Superior temporal gyrus (tissue), 1 donor: ENCODE data around the gene APOA5.

Experiments
- DNase-seq: peaks from one replicate; pipeline ENCODE4 v3.0.0-alpha.2; 2016; ENCODE audit errors: extremely low spot score

APOA5 gene

DNA sequence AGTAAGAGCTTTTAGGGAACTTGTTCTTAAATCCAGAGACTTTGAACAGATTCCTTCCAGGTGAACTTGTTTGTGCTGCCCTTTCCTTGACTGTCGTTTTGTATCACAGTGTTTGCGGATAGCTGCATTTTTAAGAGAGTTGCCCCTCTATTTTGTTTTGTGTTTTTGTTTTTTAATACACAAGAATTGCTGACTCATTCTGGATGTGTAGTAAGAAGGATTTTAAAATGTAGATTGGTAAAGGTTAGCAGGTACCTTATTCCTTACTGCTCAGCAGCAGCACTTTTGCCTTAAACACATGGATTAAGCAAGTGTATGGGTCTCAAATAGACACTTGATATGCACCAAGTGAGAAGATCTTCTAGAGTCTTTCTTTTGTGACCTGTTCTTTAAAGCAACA is 8.9 kb upstream of the APOA5 start:
- no peak for DNase-seq

DNA sequence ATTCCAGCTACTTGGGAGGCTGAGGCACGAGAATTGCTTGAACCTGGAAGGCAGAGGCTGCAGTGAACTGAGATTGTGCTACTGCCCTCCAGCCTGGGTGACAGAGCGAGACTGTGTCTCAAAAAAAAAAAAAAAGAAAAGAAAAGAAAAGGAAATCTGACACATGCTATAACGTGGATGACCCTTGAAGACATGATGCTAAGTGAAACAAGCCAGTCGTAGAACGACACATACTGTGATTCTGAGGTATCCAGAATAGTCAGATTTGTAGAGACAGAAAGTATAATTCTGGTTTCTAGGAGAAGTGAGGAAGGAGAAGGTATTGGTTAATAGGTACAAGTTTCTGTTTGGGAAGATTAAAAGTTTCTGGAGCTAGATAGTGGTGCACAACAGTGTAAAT is 6.7 kb upstream of the APOA5 start:
- DNase-seq: no peak

DNA sequence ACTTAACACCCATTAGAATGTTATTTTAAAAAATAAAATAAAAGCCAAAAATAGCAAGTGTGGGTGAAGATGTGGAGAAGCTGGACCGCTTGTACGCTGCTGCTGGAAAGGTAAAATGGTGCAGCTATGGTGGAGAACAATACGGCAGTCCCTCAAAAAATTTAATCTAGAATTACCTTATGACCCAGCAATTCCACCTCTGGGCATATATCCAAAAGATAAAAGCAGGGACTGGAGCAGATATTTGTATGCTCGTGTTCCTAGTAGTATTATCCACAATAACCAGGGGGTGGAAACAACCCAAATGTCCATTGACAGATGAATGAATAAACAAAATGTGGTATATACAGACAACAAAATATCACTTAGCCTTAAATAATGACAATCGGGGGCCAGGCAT is 6.1 kb upstream of the APOA5 start:
- DNase-seq: no peak

DNA sequence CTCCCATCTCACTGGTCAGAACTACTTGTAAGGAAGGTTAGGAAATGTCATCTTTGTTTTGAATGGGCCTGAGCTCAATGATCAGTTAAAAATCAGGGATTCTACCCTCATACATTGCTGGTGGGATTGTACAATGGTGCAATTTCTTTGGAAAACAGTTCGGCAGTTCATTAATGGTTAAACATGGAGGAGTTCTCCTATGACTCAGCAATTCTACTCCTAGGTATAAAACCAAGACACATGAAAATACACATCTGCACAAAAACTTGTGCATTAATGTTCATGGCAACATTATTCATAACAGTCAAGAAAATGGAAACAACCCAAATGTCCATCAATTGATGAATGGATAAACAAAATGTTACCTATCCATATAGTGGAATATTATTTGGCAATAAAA is 4.9 kb upstream of the APOA5 start:
- no peak for DNase-seq

DNA sequence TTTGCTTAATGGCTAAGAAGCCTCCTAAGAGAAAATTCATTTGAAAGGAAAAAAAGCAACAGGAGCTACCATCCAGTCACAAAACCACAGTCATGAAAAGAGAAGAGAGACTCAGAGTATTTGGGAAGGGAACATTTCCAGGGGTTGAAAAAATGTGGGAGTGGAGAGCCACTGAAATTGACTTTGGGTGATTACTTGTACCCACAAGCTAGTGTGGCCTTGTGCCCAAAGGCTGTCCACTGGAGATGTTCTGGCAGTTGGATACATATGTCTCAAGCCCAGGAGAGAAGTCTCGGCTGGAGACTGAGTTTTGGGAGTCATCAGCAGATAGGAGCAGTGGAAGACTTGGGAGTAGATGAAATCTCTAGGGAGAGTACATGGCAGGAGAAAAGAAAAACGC is 3.2 kb upstream of the APOA5 start:
- no peak for DNase-seq

DNA sequence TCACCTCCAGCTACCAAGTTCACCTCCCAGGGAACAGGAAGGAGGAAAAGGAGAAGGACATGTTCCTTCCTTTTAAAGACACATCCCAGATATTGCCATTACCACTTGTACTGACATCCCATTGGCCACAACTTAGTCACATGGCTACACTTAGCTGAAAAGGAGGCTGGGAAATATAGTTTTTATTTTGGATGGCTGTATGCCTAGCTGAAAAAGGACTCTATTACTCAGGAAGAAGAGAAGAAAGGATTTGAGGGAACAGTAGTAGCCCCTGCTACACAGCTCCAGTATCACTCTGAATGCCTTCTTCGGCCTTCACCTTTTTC is 2.1 kb upstream of the APOA5 start:
- no peak for DNase-seq

DNA sequence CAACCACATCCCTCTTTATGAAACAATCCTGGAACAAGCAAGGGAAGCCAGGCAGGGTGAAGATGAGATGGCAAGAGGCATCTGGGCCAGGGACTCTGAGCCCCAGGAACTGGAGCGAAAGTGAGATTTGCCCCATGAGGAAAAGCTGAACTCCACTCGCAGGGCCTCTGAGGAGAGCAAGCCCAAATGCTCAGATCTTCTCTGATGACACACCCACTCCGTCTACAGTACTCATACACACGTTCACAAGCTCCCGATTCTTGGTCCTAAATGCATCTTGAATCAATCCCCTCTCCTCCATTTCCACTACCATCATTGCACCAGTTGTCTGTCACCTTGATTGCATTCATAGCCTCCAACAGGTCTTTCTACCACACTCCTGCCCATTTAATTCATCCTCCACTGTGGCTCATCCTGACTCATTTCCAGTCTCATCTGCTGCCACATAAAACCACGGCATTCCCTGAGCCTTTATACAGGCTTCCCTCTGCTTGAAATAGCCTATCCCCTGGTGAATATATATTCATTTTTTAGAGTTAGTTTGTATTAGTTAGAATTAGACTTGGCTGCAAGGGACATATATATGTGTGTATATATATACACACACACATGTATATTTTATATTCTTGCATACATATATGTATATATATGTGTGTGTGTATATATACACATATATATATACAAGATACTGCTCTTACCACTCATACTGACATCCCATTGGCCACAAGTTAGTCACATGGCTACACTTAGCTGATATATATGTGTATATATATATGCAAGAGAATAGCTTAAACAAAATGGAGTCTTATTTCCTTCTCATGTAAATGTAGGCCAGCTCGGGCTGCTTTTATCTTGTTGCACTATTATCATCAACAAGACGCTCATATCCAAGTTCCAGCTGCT is 1.4 kb upstream of the APOA5 start:
- no peak for DNase-seq

DNA sequence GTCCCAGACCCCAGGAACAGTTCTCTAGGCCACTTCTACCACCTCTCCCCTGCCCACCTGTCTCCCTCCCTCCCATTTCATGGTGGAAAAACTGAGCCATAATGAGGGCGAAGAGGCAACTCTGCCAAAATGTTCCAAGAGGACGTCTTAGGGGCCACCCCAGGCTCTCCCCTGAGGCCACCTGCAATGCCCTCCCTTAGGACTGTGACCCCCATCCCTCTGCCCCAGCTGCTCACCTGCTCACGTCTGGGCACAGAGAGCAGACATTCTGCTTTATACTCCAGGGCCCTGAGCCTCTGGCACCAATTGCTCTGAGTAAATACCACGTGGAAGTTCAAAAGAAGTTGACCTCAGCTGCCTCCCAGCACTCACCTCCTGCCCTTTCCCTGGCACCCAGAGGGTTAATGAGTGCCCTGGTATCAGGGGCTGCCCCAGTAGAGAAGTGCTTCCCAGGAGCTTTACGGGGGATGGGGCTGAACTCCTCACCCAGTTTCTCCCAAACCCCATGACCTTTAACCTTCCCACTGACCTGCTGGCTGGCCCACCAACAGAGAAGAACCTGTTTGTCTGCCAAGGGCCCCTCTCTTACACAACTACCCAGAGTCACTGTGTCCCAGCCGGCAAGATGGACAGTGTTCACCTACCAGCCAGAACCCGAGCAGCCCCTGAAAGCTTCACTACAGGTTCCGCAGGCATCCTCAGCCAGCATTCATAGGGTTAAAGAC is 627 bp upstream of the APOA5 start:
- DNase-seq: no peak

DNA sequence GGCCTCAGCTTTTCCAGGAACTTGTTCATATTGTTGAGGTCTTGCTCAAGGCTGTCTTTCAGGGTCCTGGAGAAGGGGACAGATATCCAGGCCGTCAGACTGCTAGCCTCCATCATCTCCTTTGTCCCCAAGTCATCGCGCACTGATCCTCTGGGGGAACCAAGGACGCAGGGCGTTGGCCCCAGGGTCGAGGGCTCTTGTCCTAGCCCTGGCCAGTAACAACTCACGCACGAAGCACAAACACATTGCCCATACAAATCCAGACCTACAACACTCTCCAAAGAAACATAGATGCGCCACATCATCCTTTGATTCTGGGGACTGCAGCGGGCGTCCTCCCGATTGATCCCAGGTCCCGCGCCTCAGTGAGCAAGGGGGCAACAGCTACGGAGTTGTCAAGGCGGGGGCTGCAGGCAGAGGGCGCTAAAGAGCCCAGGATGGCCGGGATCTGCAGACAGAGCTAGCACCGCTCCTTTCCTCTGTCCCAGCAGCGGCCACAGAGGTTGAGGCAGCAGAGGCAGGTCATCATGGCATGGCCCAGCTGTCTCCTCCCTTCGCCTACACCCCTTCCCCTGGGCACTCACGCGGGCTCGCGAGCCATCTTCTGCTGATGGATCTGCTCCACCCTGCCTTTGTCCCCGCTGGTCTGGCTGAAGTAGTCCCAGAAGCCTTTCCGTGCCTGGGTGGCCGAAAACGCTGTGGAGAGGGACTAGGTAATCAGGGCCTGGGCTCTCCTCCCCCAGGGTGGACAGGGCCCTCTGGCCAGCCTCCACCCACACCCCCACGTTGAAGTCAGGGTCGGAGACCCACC is 472 bp downstream of the APOA5 start:
- peak; percentile 86 for DNase-seq

DNA sequence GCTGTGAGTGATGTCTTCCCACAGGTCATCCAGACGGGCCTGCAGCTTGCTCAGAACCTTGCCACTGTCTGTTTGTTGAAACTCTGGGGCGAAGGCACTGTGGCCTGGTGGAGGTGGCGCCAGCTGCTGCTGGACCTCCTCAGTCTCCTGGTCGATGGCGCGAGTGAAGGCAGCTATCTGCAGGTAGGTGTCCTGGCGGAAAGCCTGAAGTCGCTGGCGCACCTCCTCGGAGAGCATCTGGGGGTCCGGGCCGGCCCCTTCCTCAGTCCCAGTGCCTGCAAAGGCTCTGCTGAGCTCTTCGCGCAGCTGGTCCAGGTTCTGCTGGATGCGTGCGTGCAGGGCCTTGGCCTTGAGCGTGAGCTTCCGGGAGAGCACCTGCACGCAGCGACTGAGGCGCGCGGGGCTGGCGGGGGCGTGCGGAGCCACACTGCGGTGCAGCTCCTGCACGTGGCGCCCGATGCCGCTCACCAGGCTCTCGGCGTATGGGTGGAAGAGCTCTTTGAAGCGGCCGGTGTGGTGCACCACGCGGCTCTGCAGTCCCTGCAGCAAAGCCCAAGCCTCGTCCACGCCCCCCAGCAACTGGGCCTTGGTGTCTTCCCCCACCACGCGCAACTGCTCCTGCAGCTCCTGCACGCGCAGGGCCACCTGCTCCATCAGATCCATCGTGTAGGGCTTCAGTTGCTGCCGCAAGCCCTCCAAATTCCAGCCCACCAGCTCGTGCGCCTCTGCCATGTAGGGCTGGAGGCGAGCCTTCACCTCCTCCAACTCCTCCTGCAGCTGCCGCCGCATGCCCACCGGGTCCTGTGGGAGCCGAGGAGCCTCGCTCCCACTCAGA is 1.3 kb downstream of the APOA5 start:
- DNase-seq: no peak

DNA sequence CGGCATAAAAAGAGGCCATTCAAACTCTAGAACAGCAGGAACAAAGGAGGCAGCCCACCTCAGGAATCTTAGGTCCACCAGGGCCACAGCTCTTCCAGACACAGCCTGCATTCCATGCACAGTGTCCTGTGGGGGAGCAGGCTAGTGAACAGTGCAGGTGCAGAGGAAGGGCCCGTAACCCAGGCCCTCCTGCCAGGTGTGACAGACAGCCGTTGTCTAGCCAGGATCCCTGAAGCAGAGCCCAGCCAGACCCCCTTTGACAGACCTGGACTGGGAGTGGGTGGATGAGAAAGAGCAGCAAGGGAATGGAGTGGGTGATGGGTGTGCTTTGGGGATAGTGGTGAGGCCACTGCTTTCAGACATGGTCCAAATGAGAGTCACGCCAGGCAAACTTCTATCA is 2.7 kb downstream of the APOA5 start:
- DNase-seq: no peak

DNA sequence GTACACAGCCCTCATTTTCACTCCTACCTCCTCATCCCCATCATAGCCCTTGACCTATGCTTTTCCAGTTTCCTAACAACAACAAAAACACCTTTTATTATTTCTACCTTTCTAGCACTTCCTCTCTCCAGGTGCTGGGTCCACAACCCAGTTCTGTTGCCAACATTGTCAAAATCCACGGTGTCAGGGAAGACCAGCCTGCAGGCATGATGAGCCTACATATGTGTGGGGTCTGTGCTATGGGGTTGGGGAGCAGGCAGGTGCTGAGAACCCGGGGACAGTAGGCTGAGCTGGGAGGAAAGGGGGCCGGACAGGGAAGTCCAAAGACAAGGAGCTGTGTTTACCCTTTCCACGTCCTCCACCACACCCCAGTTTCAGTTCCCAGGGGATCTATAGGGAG is 3.1 kb downstream of the APOA5 start:
- no peak for DNase-seq

DNA sequence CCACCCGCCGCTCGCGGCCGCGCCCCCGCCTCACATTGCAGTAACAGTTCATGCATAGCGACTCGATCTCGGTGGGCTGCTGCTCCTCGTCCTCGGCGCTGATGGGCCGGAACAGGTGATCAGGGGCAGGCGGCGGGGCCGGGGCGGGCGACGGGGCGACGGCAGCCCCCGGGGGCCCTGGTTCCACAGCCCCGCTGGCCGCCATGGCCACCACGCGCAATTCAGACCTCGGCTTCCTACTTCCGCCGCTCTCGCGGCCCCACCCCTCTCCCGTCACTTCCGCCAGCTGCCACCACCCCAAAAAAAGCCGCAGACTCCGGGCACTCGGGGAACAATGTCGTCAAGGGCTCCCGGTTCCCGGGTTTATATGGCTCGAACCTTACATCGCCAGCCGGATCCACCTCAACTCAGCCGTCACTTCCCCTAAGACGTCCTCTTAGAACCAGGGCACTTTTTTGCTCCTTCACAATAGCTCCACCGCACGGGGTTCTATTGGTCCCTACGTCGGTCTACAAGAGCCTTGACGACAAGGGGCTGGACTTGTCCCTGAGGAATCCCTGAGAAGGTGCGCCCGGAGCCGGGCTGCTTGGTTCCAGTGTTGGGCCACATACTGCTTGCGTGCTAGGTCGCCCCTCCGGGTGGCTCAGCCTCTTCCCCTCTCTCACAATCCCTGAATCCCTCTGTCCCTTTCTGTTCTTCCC is 3.7 kb downstream of the APOA5 start, which contains the start of gene ZPR1:
ZPR1 (minus strand) TSS at position 238 of the 701 bp plus-strand sequence; CDS start at position 205, 33 bp downstream.
- DNase-seq: peak; percentile 83

DNA sequence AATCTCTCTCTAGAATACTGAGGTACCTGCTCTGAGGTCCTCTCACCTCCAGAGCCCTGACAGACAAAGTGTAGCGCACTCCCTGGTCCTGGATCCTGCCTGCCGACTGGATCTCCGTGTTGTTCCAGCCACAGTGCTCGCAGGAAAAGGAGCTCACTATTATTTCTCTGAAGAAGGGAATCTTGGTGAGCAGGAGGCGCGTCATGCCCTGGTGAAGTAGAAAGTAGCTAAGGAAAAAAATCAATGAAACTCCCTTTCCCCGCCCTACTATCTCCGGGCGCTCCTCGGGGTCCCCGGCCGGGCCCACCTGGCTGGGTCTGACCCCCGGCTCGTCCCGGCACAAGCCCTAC is 4.3 kb downstream of the APOA5 start:
- no peak for DNase-seq

DNA sequence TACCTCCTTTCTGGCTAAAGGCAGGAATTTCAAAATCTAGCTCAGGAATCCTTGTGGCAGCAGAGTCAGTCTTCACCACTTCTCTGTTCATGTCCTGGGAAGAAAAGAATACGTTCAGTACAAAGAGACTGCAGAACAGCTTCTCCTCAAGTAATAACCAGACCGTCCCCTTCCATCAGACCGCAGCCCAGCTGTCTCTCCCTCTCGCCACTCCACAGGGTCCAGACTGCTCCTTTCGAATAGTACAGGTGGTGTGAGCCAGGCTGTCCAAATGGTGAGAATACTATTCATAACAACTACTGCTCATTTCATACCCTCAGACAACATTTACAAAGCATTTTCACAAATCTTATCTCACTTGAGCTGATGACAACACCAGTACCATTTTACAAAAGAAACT is 4.7 kb downstream of the APOA5 start:
- no peak for DNase-seq

DNA sequence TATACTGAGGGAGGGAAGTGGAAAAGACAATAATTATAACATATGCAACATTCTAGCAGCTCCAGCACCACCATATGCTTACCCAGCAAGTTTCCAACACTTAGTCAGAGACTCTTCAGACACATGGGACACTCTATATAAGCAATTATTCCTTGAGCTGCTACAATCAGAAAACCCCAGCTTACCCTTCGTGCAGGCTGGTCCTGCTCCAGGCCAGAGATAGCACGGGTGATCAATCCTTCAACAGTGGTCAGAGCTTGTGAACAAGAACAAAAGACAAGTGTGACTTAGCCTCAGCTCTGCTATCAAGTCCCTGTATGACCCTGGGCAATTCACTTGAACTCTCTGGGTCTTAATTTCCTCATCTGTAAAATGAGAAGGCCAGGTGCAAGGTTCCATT is 5.4 kb downstream of the APOA5 start:
- DNase-seq: no peak

DNA sequence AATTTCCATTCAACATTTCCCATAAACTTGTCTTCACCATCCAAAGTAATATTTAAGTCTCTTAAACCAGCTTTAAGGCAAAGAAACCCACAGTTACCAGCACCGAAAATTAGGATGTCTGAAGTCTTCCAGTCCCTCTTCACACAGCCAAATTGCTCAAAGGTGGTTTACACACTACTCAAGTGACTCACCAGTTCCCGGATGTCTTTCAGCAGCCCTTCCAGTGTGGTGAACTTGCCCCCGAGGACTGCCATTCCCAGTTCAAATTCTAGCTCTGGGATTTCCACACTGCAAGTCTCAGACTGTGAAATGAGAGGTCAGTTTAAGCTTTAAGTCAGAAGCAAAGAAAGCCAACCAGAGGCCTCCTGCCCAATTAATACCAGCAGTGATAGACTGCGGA is 9.0 kb downstream of the APOA5 start:
- DNase-seq: no peak

DNA sequence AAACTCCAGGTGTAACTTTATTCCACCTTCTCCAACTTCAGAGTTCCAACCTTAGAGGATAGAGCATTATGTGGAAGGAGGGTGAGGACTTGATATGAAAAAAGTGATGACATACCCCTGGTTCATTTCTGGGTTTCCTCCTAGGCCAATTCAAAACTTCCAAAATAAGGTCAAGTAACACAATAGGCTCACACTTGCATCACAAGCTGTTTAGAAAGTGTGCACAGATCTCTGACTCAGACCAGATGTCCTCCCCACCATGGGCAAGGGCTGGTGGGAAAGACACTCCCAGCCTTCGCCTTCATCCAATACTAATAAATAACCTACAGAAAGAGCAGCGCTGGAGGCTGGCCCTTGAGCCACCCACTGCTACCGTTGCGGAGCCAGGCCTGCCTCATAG is 13.1 kb downstream of the APOA5 start:
- no peak for DNase-seq

DNA sequence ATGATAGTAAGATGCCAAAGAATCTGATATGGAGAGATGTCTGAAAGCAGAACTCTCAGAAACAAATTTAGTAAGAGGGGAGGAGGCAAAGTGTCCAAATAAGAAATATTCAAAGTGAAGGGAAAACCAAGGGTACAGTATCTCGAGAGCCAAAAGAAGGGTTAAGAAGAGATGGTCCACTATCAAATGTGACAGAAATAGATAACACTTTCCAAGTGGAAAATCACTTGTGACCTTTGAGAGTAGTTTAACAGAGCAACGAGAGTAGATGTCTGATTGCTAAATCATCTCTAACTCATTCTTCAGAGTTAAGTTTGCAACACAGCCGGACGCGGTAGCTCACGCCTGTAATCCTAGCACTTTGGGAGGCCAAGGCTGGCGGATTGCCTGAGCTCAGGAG is 14.6 kb downstream of the APOA5 start:
- no peak for DNase-seq

DNA sequence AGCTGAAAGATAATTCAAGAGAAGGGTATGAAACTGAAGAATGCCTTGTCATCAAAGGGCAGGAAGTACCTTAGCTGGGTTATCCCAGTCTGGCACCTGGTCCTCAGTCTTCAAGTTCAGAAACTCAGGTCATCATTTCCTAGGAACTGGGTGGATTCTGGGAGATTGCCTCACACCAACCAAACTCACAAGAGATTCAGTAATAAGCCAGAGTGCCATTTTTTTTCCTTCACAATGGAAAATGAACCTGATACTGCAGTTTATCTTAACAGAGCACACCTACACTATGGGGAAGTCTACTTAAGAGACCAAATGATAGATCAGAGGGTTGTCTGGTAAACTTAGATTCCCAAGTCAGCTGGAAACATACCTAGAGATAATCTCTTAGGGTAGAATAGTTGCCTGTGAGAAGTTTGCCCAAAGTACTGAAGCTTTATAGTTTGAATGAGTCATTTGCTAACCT is 15.1 kb downstream of the APOA5 start:
- no peak for DNase-seq

DNA sequence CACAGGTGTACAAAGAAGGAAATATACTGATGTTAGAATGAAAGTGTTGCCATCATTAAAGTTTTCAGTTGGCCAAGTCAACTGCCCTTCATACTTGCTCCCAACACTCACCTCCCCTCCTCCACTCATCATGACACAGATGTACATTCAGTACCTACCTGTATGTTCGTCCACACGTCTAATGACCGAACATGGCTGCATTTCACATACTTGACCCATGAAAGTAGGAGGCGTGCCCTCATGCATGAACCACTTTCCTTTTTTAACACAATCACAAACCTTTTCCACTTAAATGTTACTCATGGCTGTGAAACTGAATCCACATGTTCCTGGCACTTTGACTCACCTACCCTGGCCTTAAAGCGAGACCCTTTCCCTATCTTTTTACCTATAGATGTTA is 15.7 kb downstream of the APOA5 start:
- DNase-seq: no peak
